HuH-7 (cell line): ENCODE data around the gene GLYR1.

Source experiments
- DNase-seq: peaks from one replicate; pipeline ENCODE4 v3.0.0; 2011; ENCODE audit warnings: low spot score

The GLYR1 gene

GRCh38 chr16:4879049-4879448 is 32.0 kb upstream of the GLYR1 start:
- DNase-seq, result no peak

GRCh38 chr16:4877380-4877685 is 30.2 kb upstream of the GLYR1 start:
- DNase-seq, result no peak

GRCh38 chr16:4876646-4877379 is 29.7 kb upstream of the GLYR1 start:
- no peak for DNase-seq

GRCh38 chr16:4874666-4875065 is 27.6 kb upstream of the GLYR1 start:
- no peak for DNase-seq

GRCh38 chr16:4873091-4873490 is 26.0 kb upstream of the GLYR1 start:
- no peak for DNase-seq

GRCh38 chr16:4871071-4871470 is 24.0 kb upstream of the GLYR1 start:
- no peak for DNase-seq

- no peak for DNase-seq
Observed at GRCh38 chr16:4870138-4870671, 23.1 kb upstream of the GLYR1 start.

GRCh38 chr16:4869147-4869805 is 22.2 kb upstream of the GLYR1 start:
- no peak for DNase-seq

- no peak for DNase-seq
Observed at GRCh38 chr16:4868535-4868934, 21.4 kb upstream of the GLYR1 start.

- no peak for DNase-seq
Observed at GRCh38 chr16:4868026-4868425, 20.9 kb upstream of the GLYR1 start.

- DNase-seq, result no peak
Observed at GRCh38 chr16:4866586-4866985, 19.5 kb upstream of the GLYR1 start.

GRCh38 chr16:4865231-4865860 is 18.3 kb upstream of the GLYR1 start:
- DNase-seq, result no peak

GRCh38 chr16:4864728-4865127 is 17.6 kb upstream of the GLYR1 start:
- DNase-seq, result no peak

- no peak for DNase-seq
Observed at GRCh38 chr16:4862639-4863038, 15.6 kb upstream of the GLYR1 start.

GRCh38 chr16:4860727-4861342 is 13.7 kb upstream of the GLYR1 start:
- DNase-seq, result no peak

GRCh38 chr16:4859900-4860255 is 12.8 kb upstream of the GLYR1 start:
- no peak for DNase-seq

GRCh38 chr16:4859190-4859899 is 12.3 kb upstream of the GLYR1 start:
- no peak for DNase-seq

- DNase-seq, result no peak
Observed at GRCh38 chr16:4855804-4856203, 8.7 kb upstream of the GLYR1 start.

- no peak for DNase-seq
Observed at GRCh38 chr16:4855371-4855770, 8.3 kb upstream of the GLYR1 start.

- no peak for DNase-seq
Observed at GRCh38 chr16:4852221-4852872, 5.3 kb upstream of the GLYR1 start.

GRCh38 chr16:4850211-4850610 is 3.1 kb upstream of the GLYR1 start:
- no peak for DNase-seq
